Suprapubic skin (tissue), 4 donors: ENCODE data around the gene ATL2. TPM values are rescaled to one million over a fixed set of nuclear protein-coding genes. Genes with fewer than 3 reads are reported as not detected.
A peak's percentile ranks its signal among the peaks of the same experiment; 100 is the strongest.
"Not testable (repeated sequence)": the region's sequence is repeated elsewhere in the genome, so short reads cannot be mapped to it uniquely, and the experiment has no call there.

Experiments used
- DNase-seq, 2 donors: peaks; one replicate each; pipeline ENCODE4 v3.0.0-alpha.2; 2019; ENCODE audit warnings: low spot score in 2 of 2
- H3K27ac ChIP-seq: fragments of 200-600 bp; sonication (generic); one replicate; pipeline ENCODE4 v1.5.1; 2019
- H3K27me3 ChIP-seq: fragments of 200-600 bp; sonication (generic); one replicate; pipeline ENCODE4 v1.5.1; 2019
- H3K36me3 ChIP-seq: fragments of 200-600 bp; sonication (generic); one replicate; pipeline ENCODE4 v1.5.1; 2019
- H3K4me1 ChIP-seq: fragments of 200-600 bp; sonication (generic); one replicate; pipeline ENCODE4 v1.5.1; 2019
- H3K4me3 ChIP-seq: fragments of 200-600 bp; sonication (generic); one replicate; pipeline ENCODE4 v1.5.1; 2019; ENCODE audit warnings: mild to moderate bottlenecking
- H3K9me3 ChIP-seq: fragments of 200-600 bp; sonication (generic); one replicate; pipeline ENCODE4 v1.5.1; 2019
- CTCF ChIP-seq, 2 donors: fragments of 200-600 bp in 1 of 2; fragments of 450-650 bp in 1 of 2; sonication (generic) in 1 of 2; IDR thresholded peaks; one replicate each; pipeline ENCODE4 v1.5.1; 2016 to 2019; ENCODE audit warnings: antibody characterized with exemption in 2 of 2, mild to moderate bottlenecking in 1 of 2, moderate library complexity in 1 of 2
- EP300 ChIP-seq: sonication (generic); formaldehyde crosslinking; IDR thresholded peaks from one replicate; pipeline ENCODE4 v1.6.1; 2017; ENCODE audit warnings: antibody characterized with exemption
- POLR2A ChIP-seq, 2 donors: fragments of 450-650 bp; IDR thresholded peaks; one replicate each; pipeline ENCODE4 v1.6.1; 2017; ENCODE audit warnings: antibody characterized with exemption in 2 of 2, mild to moderate bottlenecking in 2 of 2, moderate library complexity in 2 of 2
- POLR2AphosphoS5 ChIP-seq, 3 donors: sonication (generic); formaldehyde crosslinking; IDR thresholded peaks; one replicate each; pipeline ENCODE4 v1.6.1; 2017; ENCODE audit warnings: antibody characterized with exemption in 3 of 3
- WGBS: methylation state at CpG from one replicate; pipeline ENCODE4 v1.1.5; 2018; 5-methylcytosine and 5-hydroxymethylcytosine counted together
- total RNA-seq, 4 donors: library from RNA; depleted of rRNA; stranded (reverse); fragments of >200 nt; gene quantifications; one replicate each; pipeline ENCODE4 v1.1.0, GENCODE V29; 2016

Gene ATL2
- total RNA-seq, 4 donors from 2014 or later = 144 to 230 (median 170) TPM

- Histone ChIP-seq H3K9me3 (no peaks in the 10 kb centered on the region), H3K36me3 (no peaks in the 10 kb centered on the region), H3K27ac (peak overlapping the region; percentile 20), H3K4me1 (peaks cover 26% of the 10 kb centered on the region), H3K4me3 (no peak overlapping the region), H3K27me3 (no peaks in the 10 kb centered on the region)
- no peak for DNase-seq
- no peak for TF ChIP-seq CTCF (IDR thresholded peaks at IDR 0.05)
- TF ChIP-seq EP300 = no peak
- 39% methylated on average over 7 of the region's 7 CpGs for WGBS
These were observed 40.9 kb upstream of the ATL2 start for GRCh38 chr2:38417745-38418689.

DNA sequence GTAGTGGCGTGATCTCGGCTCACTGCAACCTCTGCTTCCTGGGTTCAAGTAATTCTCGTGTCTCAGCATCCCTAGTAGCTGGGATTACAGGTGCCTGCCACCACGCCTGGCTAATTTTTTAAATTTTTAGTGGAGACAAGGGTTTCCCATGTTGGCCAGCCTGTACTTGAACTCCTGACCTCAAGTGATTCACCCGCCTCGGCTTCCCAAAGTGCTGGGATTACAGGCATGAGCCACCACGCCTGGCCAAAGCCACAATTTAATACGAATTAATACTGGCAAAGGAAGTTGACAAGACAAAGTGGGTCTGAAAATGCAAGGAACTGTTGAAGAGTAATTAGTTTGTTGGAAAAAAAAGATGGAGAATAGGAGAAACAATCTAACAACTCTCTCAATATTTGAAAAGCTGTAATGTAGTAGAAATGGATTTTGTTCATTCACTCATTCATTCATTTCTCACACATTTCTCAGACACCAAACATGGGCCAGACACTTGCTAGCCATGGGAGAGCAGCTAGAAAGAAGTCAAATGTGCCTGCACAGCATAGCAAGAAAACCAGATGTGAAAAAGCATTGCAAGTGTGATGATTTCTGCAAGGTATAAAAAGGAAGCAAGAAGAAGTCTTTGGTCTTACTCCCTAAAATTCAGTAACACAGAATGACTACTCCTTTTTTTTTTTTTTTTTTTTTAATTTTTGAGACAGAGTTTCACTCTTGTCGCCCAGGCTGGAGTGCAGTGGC lies 39.4 kb upstream of the ATL2 start:
- no peak for DNase-seq
- no peak for TF ChIP-seq CTCF (IDR thresholded peaks at IDR 0.05)
- no peak for TF ChIP-seq POLR2A (IDR thresholded peaks at IDR 0.05)
- TF ChIP-seq EP300 = no peak
- TF ChIP-seq POLR2AphosphoS5 (IDR thresholded peaks at IDR 0.05) = no peak
- Histone ChIP-seq H3K27ac (peak overlapping the region; percentile 48), H3K4me1 (peaks cover 28% of the 10 kb centered on the region), H3K36me3 (no peaks in the 10 kb centered on the region), H3K4me3 (no peak overlapping the region), H3K27me3 (no peaks in the 10 kb centered on the region), H3K9me3 (no peaks in the 10 kb centered on the region)
- 76% methylated on average over 9 of the region's 9 CpGs for WGBS

- H3K4me1 ChIP-seq = peaks cover 28% of the 10 kb centered on the region
- DNase-seq = no peak
- H3K36me3 ChIP-seq = no peaks in the 10 kb centered on the region
- H3K4me3 ChIP-seq = no peak overlapping the region
- no peaks in the 10 kb centered on the region for H3K9me3 ChIP-seq
- TF ChIP-seq EP300 (no peak), POLR2AphosphoS5 (IDR thresholded peaks at IDR 0.05) (no peak), POLR2A (IDR thresholded peaks at IDR 0.05) (no peak), CTCF (IDR thresholded peaks at IDR 0.05) (no peak)
- H3K27me3 ChIP-seq = no peaks in the 10 kb centered on the region
- H3K27ac ChIP-seq = peak overlapping the region; percentile 48
- 72% methylated on average over 4 of the region's 4 CpGs for WGBS
These were observed 38.7 kb upstream of the ATL2 start for GRCh38 chr2:38415728-38416291.

DNA sequence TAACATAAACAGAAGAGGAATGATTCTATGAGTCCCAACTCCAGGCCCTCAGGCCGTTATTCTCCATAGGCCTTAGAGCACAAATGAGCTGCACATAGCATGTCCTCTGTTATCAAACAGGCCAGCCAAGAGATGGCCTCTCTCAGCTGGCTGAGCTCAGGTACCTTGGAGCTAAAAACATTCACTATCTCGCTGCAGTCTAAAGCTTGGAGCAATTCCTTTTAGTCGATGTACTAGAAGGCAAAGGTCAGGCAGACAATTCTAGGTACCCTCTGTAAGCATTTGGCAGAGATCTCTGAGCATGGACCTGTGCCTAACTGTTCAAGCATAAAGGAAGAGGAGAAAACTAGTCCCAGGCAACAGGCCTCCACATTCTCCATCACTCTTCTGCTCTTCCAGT lies 38.0 kb upstream of the ATL2 start:
- H3K27ac ChIP-seq = peak overlapping the region; percentile 34
- no peak for DNase-seq
- 84% methylated on average over 3 of the region's 3 CpGs for WGBS

GRCh38 chr2:38412235-38412871 lies 35.3 kb upstream of the ATL2 start:
- not testable (repeated sequence) for H3K9me3 ChIP-seq, DNase-seq, H3K27ac ChIP-seq, H3K4me3 ChIP-seq, H3K36me3 ChIP-seq, H3K27me3 ChIP-seq
- peaks cover 45% of the 10 kb centered on the region for H3K4me1 ChIP-seq
- 84% methylated on average over 4 of the region's 4 CpGs for WGBS

More for the DNA sequence above, 38.0 kb upstream of the ATL2 start:
- Histone ChIP-seq H3K9me3 (no peaks in the 10 kb centered on the region), H3K27me3 (no peaks in the 10 kb centered on the region), H3K36me3 (no peaks in the 10 kb centered on the region), H3K4me1 (peaks cover 34% of the 10 kb centered on the region), H3K4me3 (no peak overlapping the region)
- TF ChIP-seq POLR2AphosphoS5 (IDR thresholded peaks at IDR 0.05) (no peak), CTCF (IDR thresholded peaks at IDR 0.05) (no peak), EP300 (no peak), POLR2A (IDR thresholded peaks at IDR 0.05) (no peak)
